ENCODE measurements around the gene SIRPA.

DNA sequence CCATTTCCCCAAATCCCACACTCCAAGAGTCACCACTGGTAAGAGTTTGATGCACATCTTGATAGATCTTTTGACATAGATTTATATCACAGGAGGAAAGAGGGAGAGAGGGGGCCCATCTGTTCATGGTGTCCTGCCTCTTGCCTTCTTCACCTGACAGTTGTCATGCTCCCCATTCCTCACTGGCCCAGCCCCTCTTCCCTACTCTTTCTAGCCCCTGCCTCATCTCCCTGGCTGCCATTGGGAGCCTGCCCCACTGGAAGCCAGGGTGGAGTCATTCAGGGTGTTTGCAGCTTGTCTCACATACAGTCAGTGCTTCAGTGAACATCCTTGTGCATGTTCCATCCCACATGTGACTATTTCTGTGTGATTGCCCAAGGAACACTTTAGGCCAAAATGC, 27.6 kb downstream of the SIRPA start:
- TF ChIP-seq, protein P1, sequence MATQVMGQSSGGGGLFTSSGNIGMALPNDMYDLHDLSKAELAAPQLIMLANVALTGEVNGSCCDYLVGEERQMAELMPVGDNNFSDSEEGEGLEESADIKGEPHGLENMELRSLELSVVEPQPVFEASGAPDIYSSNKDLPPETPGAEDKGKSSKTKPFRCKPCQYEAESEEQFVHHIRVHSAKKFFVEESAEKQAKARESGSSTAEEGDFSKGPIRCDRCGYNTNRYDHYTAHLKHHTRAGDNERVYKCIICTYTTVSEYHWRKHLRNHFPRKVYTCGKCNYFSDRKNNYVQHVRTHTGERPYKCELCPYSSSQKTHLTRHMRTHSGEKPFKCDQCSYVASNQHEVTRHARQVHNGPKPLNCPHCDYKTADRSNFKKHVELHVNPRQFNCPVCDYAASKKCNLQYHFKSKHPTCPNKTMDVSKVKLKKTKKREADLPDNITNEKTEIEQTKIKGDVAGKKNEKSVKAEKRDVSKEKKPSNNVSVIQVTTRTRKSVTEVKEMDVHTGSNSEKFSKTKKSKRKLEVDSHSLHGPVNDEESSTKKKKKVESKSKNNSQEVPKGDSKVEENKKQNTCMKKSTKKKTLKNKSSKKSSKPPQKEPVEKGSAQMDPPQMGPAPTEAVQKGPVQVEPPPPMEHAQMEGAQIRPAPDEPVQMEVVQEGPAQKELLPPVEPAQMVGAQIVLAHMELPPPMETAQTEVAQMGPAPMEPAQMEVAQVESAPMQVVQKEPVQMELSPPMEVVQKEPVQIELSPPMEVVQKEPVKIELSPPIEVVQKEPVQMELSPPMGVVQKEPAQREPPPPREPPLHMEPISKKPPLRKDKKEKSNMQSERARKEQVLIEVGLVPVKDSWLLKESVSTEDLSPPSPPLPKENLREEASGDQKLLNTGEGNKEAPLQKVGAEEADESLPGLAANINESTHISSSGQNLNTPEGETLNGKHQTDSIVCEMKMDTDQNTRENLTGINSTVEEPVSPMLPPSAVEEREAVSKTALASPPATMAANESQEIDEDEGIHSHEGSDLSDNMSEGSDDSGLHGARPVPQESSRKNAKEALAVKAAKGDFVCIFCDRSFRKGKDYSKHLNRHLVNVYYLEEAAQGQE (IDR thresholded peaks at IDR 0.05; ENCODE audit: insufficient read depth in 1 of 2, low read depth in 2 of 2, low read length in 2 of 2), result no peak
- no peak for TF ChIP-seq FOXP2 (optimal IDR thresholded peaks at IDR 0.05; ENCODE audit: borderline replicate concordance, extremely low read depth, extremely low read length, insufficient read depth)

All from PFSK-1 (cell line).